Loucy (cell line): ENCODE results near the gene MOSPD2.

Source experiments
- H2AFZ ChIP-seq: fragments of 200-600 bp; sonication (generic); 2 replicates; pipeline ENCODE4 v1.6.0; 2016; ENCODE audit warnings: antibody characterized with exemption, mild to moderate bottlenecking, low read length, moderate library complexity
- H3F3A ChIP-seq: fragments of 200-600 bp; 2 replicates; pipeline ENCODE4 v1.6.0; 2016; ENCODE audit warnings: antibody characterized with exemption, low read depth, mild to moderate bottlenecking
- H3K27me3 ChIP-seq: fragments of 200-600 bp; sonication (generic); 2 replicates; pipeline ENCODE4 v1.6.1; 2014; ENCODE audit warnings: low read length, mild to moderate bottlenecking; ENCODE audit not compliant: insufficient read depth, poor library complexity, severe bottlenecking
- H3K36me3 ChIP-seq: fragments of 200-600 bp; sonication (generic); 2 replicates; pipeline ENCODE4 v1.6.1; 2016; ENCODE audit warnings: low read length; ENCODE audit not compliant: insufficient read depth
- H3K4me1 ChIP-seq: fragments of 200-600 bp; sonication (generic); 2 replicates; pipeline ENCODE4 v1.5.1; 2014; ENCODE audit warnings: low read length, mild to moderate bottlenecking; ENCODE audit not compliant: insufficient read depth, poor library complexity, severe bottlenecking
- H3K4me2 ChIP-seq: fragments of 200-600 bp; sonication (generic); 2 replicates; pipeline ENCODE4 v1.6.0; 2014; ENCODE audit warnings: antibody characterized with exemption, low read length, low read depth, mild to moderate bottlenecking; ENCODE audit not compliant: poor library complexity, severe bottlenecking
- H3K4me3 ChIP-seq: fragments of 200-600 bp; sonication (generic); 2 replicates; pipeline ENCODE4 v1.5.1; 2014; ENCODE audit warnings: low read length, mild to moderate bottlenecking, mixed read lengths; ENCODE audit not compliant: poor library complexity, severe bottlenecking
- H3K79me2 ChIP-seq: fragments of 200-600 bp; sonication (generic); 2 replicates; pipeline ENCODE4 v1.6.1; 2014; ENCODE audit warnings: low read length; ENCODE audit not compliant: insufficient read depth
- H3K9ac ChIP-seq: fragments of 200-600 bp; sonication (generic); 2 replicates; pipeline ENCODE4 v1.6.0; 2014; ENCODE audit warnings: mild to moderate bottlenecking, low read depth, low read length, moderate library complexity; ENCODE audit not compliant: poor library complexity, severe bottlenecking
- H3K9me2 ChIP-seq: fragments of 200-600 bp; sonication (generic); replicated peaks from 2 replicates; pipeline ENCODE4 v1.6.1; 2016; ENCODE audit warnings: low read depth, low read length, mixed read lengths
- H3K9me3 ChIP-seq: fragments of 200-600 bp; sonication (generic); 2 replicates; pipeline ENCODE4 v1.6.1; 2014; ENCODE audit warnings: mild to moderate bottlenecking, antibody characterized with exemption, low read length, low read depth; ENCODE audit not compliant: insufficient read depth
- H4K20me1 ChIP-seq: fragments of 200-600 bp; sonication (generic); 2 replicates; pipeline ENCODE4 v1.6.0; 2014; ENCODE audit warnings: antibody characterized with exemption, low read length, mild to moderate bottlenecking; ENCODE audit not compliant: insufficient read depth, poor library complexity, severe bottlenecking
- CTCF ChIP-seq: fragments of 200-600 bp; sonication (generic); conservative IDR thresholded peaks from 2 replicates; pipeline ENCODE4 v1.5.1; 2014; ENCODE audit warnings: mild to moderate bottlenecking, antibody characterized with exemption, low read length
- EZH2phosphoT487 ChIP-seq: fragments of 200-600 bp; IDR thresholded peaks from 2 replicates; pipeline ENCODE4 v1.6.1; 2018; ENCODE audit warnings: antibody characterized with exemption, mild to moderate bottlenecking, moderate library complexity, borderline replicate concordance

The MOSPD2 gene

GRCh38 chrX:14864631-14865030, 8.6 kb upstream of the MOSPD2 start:
- H3K27me3 ChIP-seq = no peaks in the 10 kb centered on the region
- peaks cover 6% of the 10 kb centered on the region; the same call in 1 of the 2 replicates for H3K9me3 ChIP-seq
- H3K9ac ChIP-seq = no peak overlapping the region
- no peak overlapping the region for H3K4me3 ChIP-seq
- H3K79me2 ChIP-seq = peaks cover 34% of the 10 kb centered on the region
- no peaks in the 10 kb centered on the region for H4K20me1 ChIP-seq
- TF ChIP-seq CTCF = no peak
- TF ChIP-seq EZH2phosphoT487 = no peak
- H3K36me3 ChIP-seq = peaks cover 16% of the 10 kb centered on the region; the same call in 1 of the 2 replicates
- H3K9me2 ChIP-seq = no peaks in the 10 kb centered on the region
- peaks cover 4% of the 10 kb centered on the region for H3K4me1 ChIP-seq
- H2AFZ ChIP-seq = no peak overlapping the region
- no peak overlapping the region for H3K4me2 ChIP-seq
- no peaks in the 10 kb centered on the region for H3F3A ChIP-seq

- H3K4me3 ChIP-seq = no peak overlapping the region
- no peak overlapping the region for H3K9ac ChIP-seq
- no peaks in the 10 kb centered on the region for H3F3A ChIP-seq
- H3K36me3 ChIP-seq = peaks cover 16% of the 10 kb centered on the region; the same call in 1 of the 2 replicates
- no peak overlapping the region for H3K4me2 ChIP-seq
- no peaks in the 10 kb centered on the region for H3K9me2 ChIP-seq
- no peaks in the 10 kb centered on the region for H4K20me1 ChIP-seq
- no peak overlapping the region for H2AFZ ChIP-seq
- peaks cover 6% of the 10 kb centered on the region; the same call in 1 of the 2 replicates for H3K9me3 ChIP-seq
- H3K79me2 ChIP-seq = peaks cover 34% of the 10 kb centered on the region
- no peaks in the 10 kb centered on the region for H3K27me3 ChIP-seq
- TF ChIP-seq EZH2phosphoT487 (no peak), CTCF (no peak)
- H3K4me1 ChIP-seq = peaks cover 7% of the 10 kb centered on the region
Measured at GRCh38 chrX:14865201-14865600, 8.0 kb upstream of the MOSPD2 start.

- no peaks in the 10 kb centered on the region for H3K27me3 ChIP-seq
- H3K9ac ChIP-seq = peak overlapping the region; percentile 71
- H4K20me1 ChIP-seq = peaks cover 8% of the 10 kb centered on the region
- no peaks in the 10 kb centered on the region for H3K9me2 ChIP-seq
- H3F3A ChIP-seq = no peaks in the 10 kb centered on the region
- peaks cover 26% of the 10 kb centered on the region for H3K4me1 ChIP-seq
- H3K9me3 ChIP-seq = peaks cover 6% of the 10 kb centered on the region; the same call in 1 of the 2 replicates
- no peak overlapping the region for H2AFZ ChIP-seq
- H3K4me2 ChIP-seq = peak overlapping the region; percentile 89
- H3K36me3 ChIP-seq = peaks cover 16% of the 10 kb centered on the region; the same call in 1 of the 2 replicates
- H3K4me3 ChIP-seq = peak overlapping the region; percentile 86
- H3K79me2 ChIP-seq = peaks cover 64% of the 10 kb centered on the region
- TF ChIP-seq EZH2phosphoT487 = no peak
- no peak for TF ChIP-seq CTCF
Measured at GRCh38 chrX:14871767-14872166, 1.5 kb upstream of the MOSPD2 start.
